ENCODE data around the gene TSR3.

Gene TSR3

GRCh38 chr16:1337486-1337885 lies 14.2 kb downstream of the TSR3 start:
- no peaks in the 10 kb centered on the region for H3K36me3 ChIP-seq (ENCODE audit: control insufficient read depth, low read length)
- no peak overlapping the region for H3K4me2 ChIP-seq (ENCODE audit: low read length)
- no peak for TF ChIP-seq CTCF (IDR thresholded peaks at IDR 0.05; ENCODE audit: low read depth, low read length, poor library complexity, severe bottlenecking)
- no peak for TF ChIP-seq EZH2phosphoT487 (IDR thresholded peaks at IDR 0.05; ENCODE audit: borderline replicate concordance, low read length)
- H3F3A ChIP-seq (ENCODE audit: control insufficient read depth, insufficient read depth), result no peaks in the 10 kb centered on the region
- H3K27ac ChIP-seq (ENCODE audit: low read depth, low read length), result no peak overlapping the region
- peaks cover 16% of the 10 kb centered on the region for H3K4me1 ChIP-seq (ENCODE audit: control insufficient read depth, low read length)
- H3K9me2 ChIP-seq (replicated peaks; ENCODE audit: control insufficient read depth, low read length), result no peaks in the 10 kb centered on the region
- H3K27me3 ChIP-seq (ENCODE audit: control insufficient read depth, low read length), result peaks cover 24% of the 10 kb centered on the region
- H3K9me3 ChIP-seq (ENCODE audit: control insufficient read depth, insufficient read depth, low read length), result peaks cover 6% of the 10 kb centered on the region; the same call in 1 of the 2 replicates
- no peak overlapping the region for H3K4me3 ChIP-seq (ENCODE audit: low read length)
- H3K79me2 ChIP-seq (ENCODE audit: control insufficient read depth, low read length), result no peaks in the 10 kb centered on the region
- peaks cover 3% of the 10 kb centered on the region; the same call in 1 of the 2 replicates for H4K20me1 ChIP-seq (ENCODE audit: control insufficient read depth, insufficient read depth, low read depth, low read length)

DNA sequence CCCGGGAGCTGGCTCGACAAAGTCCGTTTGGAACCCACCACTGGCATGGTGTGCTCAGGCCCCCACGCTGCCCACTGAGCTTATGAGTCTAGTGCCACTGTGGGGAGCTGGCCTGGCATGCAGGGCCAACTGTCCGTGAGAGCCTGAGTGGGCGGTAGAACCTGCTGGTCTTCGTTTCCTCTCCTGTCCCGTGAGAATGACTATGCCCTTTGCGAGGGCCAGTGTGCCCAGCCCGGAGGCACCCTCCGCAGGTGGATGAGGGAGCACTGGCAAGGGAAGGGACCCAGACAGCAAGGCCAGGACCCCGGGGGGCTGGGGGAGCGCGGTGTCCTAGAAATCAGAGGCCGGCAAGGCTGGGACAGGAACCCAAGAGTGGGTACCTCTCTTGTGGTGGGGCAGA lies 15.1 kb downstream of the TSR3 start:
- Histone ChIP-seq H3K4me1 (ENCODE audit: control insufficient read depth, low read length) (peaks cover 15% of the 10 kb centered on the region), H3F3A (ENCODE audit: control insufficient read depth, insufficient read depth) (no peaks in the 10 kb centered on the region), H3K4me3 (ENCODE audit: low read length) (no peak overlapping the region), H3K4me2 (ENCODE audit: low read length) (no peak overlapping the region), H3K9me2 (replicated peaks; ENCODE audit: control insufficient read depth, low read length) (no peaks in the 10 kb centered on the region), H4K20me1 (ENCODE audit: control insufficient read depth, insufficient read depth, low read depth, low read length) (peaks cover 3% of the 10 kb centered on the region; the same call in 1 of the 2 replicates), H3K79me2 (ENCODE audit: control insufficient read depth, low read length) (no peaks in the 10 kb centered on the region), H3K9me3 (ENCODE audit: control insufficient read depth, insufficient read depth, low read length) (peaks cover 6% of the 10 kb centered on the region; the same call in 1 of the 2 replicates), H3K27ac (ENCODE audit: low read depth, low read length) (no peak overlapping the region), H3K27me3 (ENCODE audit: control insufficient read depth, low read length) (peaks cover 31% of the 10 kb centered on the region), H3K36me3 (ENCODE audit: control insufficient read depth, low read length) (no peaks in the 10 kb centered on the region)
- TF ChIP-seq CTCF (IDR thresholded peaks at IDR 0.05; ENCODE audit: low read depth, low read length, poor library complexity, severe bottlenecking), result no peak

DNA sequence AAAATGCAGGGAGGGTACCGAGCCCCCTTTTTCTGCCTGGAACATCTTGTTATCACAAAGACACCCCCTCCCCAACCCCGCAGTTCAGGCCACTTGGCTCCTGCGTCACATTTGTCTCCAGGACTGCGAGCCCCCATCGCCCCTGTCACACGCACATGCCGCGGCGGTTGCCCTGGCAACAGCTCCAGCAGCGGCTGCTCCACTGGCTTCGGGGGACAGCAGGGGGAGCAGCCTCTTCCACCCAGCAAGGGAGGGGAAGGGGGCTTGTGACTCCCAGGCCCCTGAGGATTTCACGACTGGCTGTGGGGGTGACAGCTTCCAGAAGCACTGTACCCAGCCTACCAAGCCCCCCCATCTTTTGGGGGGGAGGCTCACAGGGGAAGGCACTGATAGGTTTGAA lies 15.7 kb downstream of the TSR3 start:
- peak; percentile 14 for TF ChIP-seq CTCF (IDR thresholded peaks at IDR 0.05; ENCODE audit: low read depth, low read length, poor library complexity, severe bottlenecking)
- no peak for TF ChIP-seq EZH2phosphoT487 (IDR thresholded peaks at IDR 0.05; ENCODE audit: borderline replicate concordance, low read length)
- H3K36me3 ChIP-seq (ENCODE audit: control insufficient read depth, low read length), result no peaks in the 10 kb centered on the region
- H4K20me1 ChIP-seq (ENCODE audit: control insufficient read depth, insufficient read depth, low read depth, low read length), result peaks cover 3% of the 10 kb centered on the region; the same call in 1 of the 2 replicates
- H3K4me1 ChIP-seq (ENCODE audit: control insufficient read depth, low read length), result peaks cover 19% of the 10 kb centered on the region
- H3K27ac ChIP-seq (ENCODE audit: low read depth, low read length), result no peak overlapping the region
- H3K9me3 ChIP-seq (ENCODE audit: control insufficient read depth, insufficient read depth, low read length), result peaks cover 6% of the 10 kb centered on the region; the same call in 1 of the 2 replicates
- H3K79me2 ChIP-seq (ENCODE audit: control insufficient read depth, low read length), result no peaks in the 10 kb centered on the region
- no peak overlapping the region for H3K4me3 ChIP-seq (ENCODE audit: low read length)
- H3K4me2 ChIP-seq (ENCODE audit: low read length), result no peak overlapping the region
- no peaks in the 10 kb centered on the region for H3K9me2 ChIP-seq (replicated peaks; ENCODE audit: control insufficient read depth, low read length)
- H3K27me3 ChIP-seq (ENCODE audit: control insufficient read depth, low read length), result peaks cover 33% of the 10 kb centered on the region
- no peaks in the 10 kb centered on the region for H3F3A ChIP-seq (ENCODE audit: control insufficient read depth, insufficient read depth)
